ENCODE results near the gene LDLRAD3. TPM values are rescaled to one million over a fixed set of nuclear protein-coding genes. Genes with fewer than 3 reads are reported as not detected.

Gene LDLRAD3
- total RNA-seq, 5 donors from 2014 or later (not counting 1 experiment from before 2014, with no cell fraction given) = 0.18 to 0.22 TPM; not detected in 3

GRCh38 chr11:35912883-35913624 lies 30.8 kb upstream of the LDLRAD3 start:
- Histone ChIP-seq H3K36me3 (ENCODE audit: control insufficient read depth in 2 of 2, extremely low read depth in 1 of 2, insufficient read depth in 1 of 2, low read length in 1 of 2) (no peaks in the 10 kb centered on the region), H3K27me3 (replicated peaks in 1 of 2; ENCODE audit: control insufficient read depth in 2 of 2, extremely low read depth in 1 of 2, insufficient read depth in 2 of 2, low read length in 1 of 2) (no peaks in the 10 kb centered on the region), H3K4me1 (ENCODE audit: control insufficient read depth in 1 of 2, extremely low read depth in 1 of 2, insufficient read depth in 2 of 2, low read length in 2 of 2) (no peaks in the 10 kb centered on the region), H3K9me3 (no peaks in the 10 kb centered on the region), H3K4me3 (ENCODE audit: control insufficient read depth in 1 of 2, extremely low read depth in 1 of 2, low read length in 1 of 2) (no peak overlapping the region), H3K27ac (ENCODE audit: low read length) (no peak overlapping the region)
- ATAC-seq (replicated peaks in 1 of 4) = no peak
- Mint-ChIP-seq H3K4me1 (no peaks in the 10 kb centered on the region), H3K36me3 (no peaks in the 10 kb centered on the region), H3K27me3 (peaks cover 12 to 26% of the 10 kb centered on the region in 2 donors), H3K4me3 (no peak overlapping the region), H3K27ac (no peak overlapping the region), H3K9me3 (no peaks in the 10 kb centered on the region)
- DNase-seq = no peak
- ChIA-PET POLR2A (no interaction called here), CTCF (no interaction called here)

DNA sequence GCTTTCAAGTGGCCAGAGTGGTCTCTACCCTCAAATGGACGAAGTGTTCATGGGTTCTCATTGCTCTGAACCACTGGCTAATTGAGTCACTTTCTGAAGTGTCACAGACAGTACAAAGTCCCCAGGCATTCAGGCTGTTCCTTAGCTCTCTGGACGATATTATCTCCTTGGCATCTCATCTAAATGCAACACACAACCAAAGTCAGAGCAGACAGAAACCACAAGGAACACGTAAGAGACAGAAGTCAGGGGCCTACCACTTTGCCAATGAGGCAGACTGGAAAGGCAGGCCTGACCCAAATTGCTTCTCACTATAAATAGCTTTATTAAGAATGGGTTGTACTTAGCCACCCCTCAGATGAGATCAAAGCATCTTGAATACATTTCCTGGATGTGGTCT lies 29.0 kb upstream of the LDLRAD3 start:
- no peak for DNase-seq
- Mint-ChIP-seq H3K36me3 (no peaks in the 10 kb centered on the region), H3K4me3 (no peak overlapping the region), H3K9me3 (no peaks in the 10 kb centered on the region), H3K27me3 (peaks cover 16 to 30% of the 10 kb centered on the region in 2 donors), H3K27ac (no peak overlapping the region), H3K4me1 (no peaks in the 10 kb centered on the region)
- H3K36me3 ChIP-seq (ENCODE audit: control insufficient read depth in 2 of 2, extremely low read depth in 1 of 2, insufficient read depth in 1 of 2, low read length in 1 of 2) = no peaks in the 10 kb centered on the region
- H3K4me1 ChIP-seq (ENCODE audit: control insufficient read depth in 1 of 2, extremely low read depth in 1 of 2, insufficient read depth in 2 of 2, low read length in 2 of 2) = no peaks in the 10 kb centered on the region
- no peaks in the 10 kb centered on the region for H3K27me3 ChIP-seq (replicated peaks in 1 of 2; ENCODE audit: control insufficient read depth in 2 of 2, extremely low read depth in 1 of 2, insufficient read depth in 2 of 2, low read length in 1 of 2)
- 64% methylated on average over 2 of the region's 3 CpGs for WGBS (ENCODE audit: insufficient coverage)
- ChIA-PET CTCF (no interaction called here), POLR2A (no interaction called here)
- H3K9me3 ChIP-seq = no peaks in the 10 kb centered on the region
- no peak overlapping the region for H3K27ac ChIP-seq (ENCODE audit: low read length)
- no peak overlapping the region for H3K4me3 ChIP-seq (ENCODE audit: control insufficient read depth in 1 of 2, extremely low read depth in 1 of 2, low read length in 1 of 2)
- no peak for ATAC-seq (replicated peaks in 1 of 4)

DNA sequence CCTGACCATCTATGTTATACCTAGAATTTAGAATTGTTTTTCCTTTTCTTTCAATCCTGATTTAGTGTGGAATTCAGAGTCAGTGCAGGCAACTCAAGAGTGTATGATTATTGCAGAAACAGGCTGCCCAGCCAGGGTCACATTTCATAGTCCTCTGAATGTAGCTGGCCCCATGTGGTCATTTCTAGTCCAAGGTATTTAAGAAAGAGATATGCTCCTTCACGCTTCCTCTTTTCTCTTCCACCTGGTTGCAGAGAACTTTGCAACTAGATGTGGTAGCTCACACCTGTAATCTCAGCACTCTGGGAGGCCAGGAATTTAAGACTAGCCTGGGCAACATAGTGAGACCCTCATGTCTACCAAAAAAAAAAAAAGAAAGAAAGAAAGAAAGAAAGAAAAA lies 27.6 kb upstream of the LDLRAD3 start:
- ATAC-seq (replicated peaks in 1 of 4) = no peak
- WGBS (ENCODE audit: insufficient coverage) = no CpG with 5 or more reads among the region's 1 CpG
- no peak overlapping the region for H3K27ac Mint-ChIP-seq

GRCh38 chr11:35917676-35918075 lies 26.2 kb upstream of the LDLRAD3 start:
- Histone ChIP-seq H3K4me3 (ENCODE audit: control insufficient read depth in 1 of 2, extremely low read depth in 1 of 2, low read length in 1 of 2) (no peak overlapping the region), H3K27ac (ENCODE audit: low read length) (no peak overlapping the region), H3K27me3 (replicated peaks in 1 of 2; ENCODE audit: control insufficient read depth in 2 of 2, extremely low read depth in 1 of 2, insufficient read depth in 2 of 2, low read length in 1 of 2) (no peaks in the 10 kb centered on the region), H3K4me1 (ENCODE audit: control insufficient read depth in 1 of 2, extremely low read depth in 1 of 2, insufficient read depth in 2 of 2, low read length in 2 of 2) (no peaks in the 10 kb centered on the region), H3K9me3 (no peaks in the 10 kb centered on the region), H3K36me3 (ENCODE audit: control insufficient read depth in 2 of 2, extremely low read depth in 1 of 2, insufficient read depth in 1 of 2, low read length in 1 of 2) (no peaks in the 10 kb centered on the region)
- WGBS (ENCODE audit: insufficient coverage) = 62% methylated on average over 3 of the region's 4 CpGs
- Mint-ChIP-seq H3K9me3 (no peaks in the 10 kb centered on the region), H3K27me3 (peaks cover 15 to 22% of the 10 kb centered on the region in 2 donors), H3K27ac (no peak overlapping the region), H3K4me3 (no peak overlapping the region), H3K4me1 (no peaks in the 10 kb centered on the region), H3K36me3 (no peaks in the 10 kb centered on the region)
- POLR2A ChIA-PET = no interaction called here
- CTCF ChIA-PET = no interaction called here
- no peak for ATAC-seq (replicated peaks in 1 of 4)
- no peak for DNase-seq

More for the DNA sequence above, 27.6 kb upstream of the LDLRAD3 start:
- Histone ChIP-seq H3K36me3 (ENCODE audit: control insufficient read depth in 2 of 2, extremely low read depth in 1 of 2, insufficient read depth in 1 of 2, low read length in 1 of 2) (no peaks in the 10 kb centered on the region), H3K4me1 (ENCODE audit: control insufficient read depth in 1 of 2, extremely low read depth in 1 of 2, insufficient read depth in 2 of 2, low read length in 2 of 2) (no peaks in the 10 kb centered on the region), H3K27me3 (replicated peaks in 1 of 2; ENCODE audit: control insufficient read depth in 2 of 2, extremely low read depth in 1 of 2, insufficient read depth in 2 of 2, low read length in 1 of 2) (no peaks in the 10 kb centered on the region), H3K9me3 (no peaks in the 10 kb centered on the region), H3K27ac (ENCODE audit: low read length) (no peak overlapping the region), H3K4me3 (ENCODE audit: control insufficient read depth in 1 of 2, extremely low read depth in 1 of 2, low read length in 1 of 2) (no peak overlapping the region)
- Mint-ChIP-seq H3K4me3 (no peak overlapping the region), H3K27me3 (peaks cover 13 to 25% of the 10 kb centered on the region in 2 donors), H3K36me3 (no peaks in the 10 kb centered on the region), H3K4me1 (no peaks in the 10 kb centered on the region), H3K9me3 (no peaks in the 10 kb centered on the region)
- POLR2A ChIA-PET = no interaction called here
- CTCF ChIA-PET = no interaction called here
- DNase-seq = no peak

DNA sequence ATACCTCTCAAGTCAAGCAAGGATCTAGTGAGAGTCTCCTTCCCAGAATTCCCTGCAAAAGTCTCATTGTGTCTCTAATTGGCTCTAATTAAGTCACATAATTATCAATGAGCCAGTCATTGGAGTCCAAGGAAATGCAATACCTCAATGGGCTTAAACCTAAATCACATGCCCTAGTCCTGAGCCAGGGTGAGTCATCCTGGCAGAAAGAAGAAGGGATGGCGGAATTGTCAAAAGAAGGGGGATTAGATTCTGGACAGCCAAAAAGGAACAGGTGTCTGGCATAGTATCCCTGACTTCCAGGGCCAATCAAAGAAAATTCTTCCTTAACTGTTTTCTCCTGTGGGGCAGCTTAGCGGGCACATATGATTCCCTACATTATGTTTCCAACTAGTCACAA lies 25.1 kb upstream of the LDLRAD3 start:
- no peak overlapping the region for H3K4me3 Mint-ChIP-seq
- H3K27ac Mint-ChIP-seq = no peak overlapping the region
- ATAC-seq (replicated peaks in 1 of 4) (no peak), DNase-seq (no peak)
- no peak overlapping the region for H3K4me3 ChIP-seq (ENCODE audit: control insufficient read depth in 1 of 2, extremely low read depth in 1 of 2, low read length in 1 of 2)
- H3K4me1 ChIP-seq (ENCODE audit: control insufficient read depth in 1 of 2, extremely low read depth in 1 of 2, insufficient read depth in 2 of 2, low read length in 2 of 2) = no peaks in the 10 kb centered on the region
- ChIA-PET POLR2A (no interaction called here), CTCF (no interaction called here)
- H3K36me3 Mint-ChIP-seq = no peaks in the 10 kb centered on the region
- H3K27me3 Mint-ChIP-seq = peaks cover 12 to 20% of the 10 kb centered on the region in 2 donors
- H3K27me3 ChIP-seq (replicated peaks in 1 of 2; ENCODE audit: control insufficient read depth in 2 of 2, extremely low read depth in 1 of 2, insufficient read depth in 2 of 2, low read length in 1 of 2) = no peaks in the 10 kb centered on the region
- H3K4me1 Mint-ChIP-seq = no peaks in the 10 kb centered on the region
- H3K36me3 ChIP-seq (ENCODE audit: control insufficient read depth in 2 of 2, extremely low read depth in 1 of 2, insufficient read depth in 1 of 2, low read length in 1 of 2) = no peaks in the 10 kb centered on the region
- no peaks in the 10 kb centered on the region for H3K9me3 ChIP-seq
- no peak overlapping the region for H3K27ac ChIP-seq (ENCODE audit: low read length)
- H3K9me3 Mint-ChIP-seq = no peaks in the 10 kb centered on the region
- no CpG with 5 or more reads among the region's 2 CpGs for WGBS (ENCODE audit: insufficient coverage)

- POLR2A ChIA-PET = no interaction called here
- no peak for DNase-seq
- 71% methylated on average over 1 of the region's 3 CpGs for WGBS (ENCODE audit: insufficient coverage)
- Mint-ChIP-seq H3K36me3 (no peaks in the 10 kb centered on the region), H3K4me1 (no peaks in the 10 kb centered on the region), H3K27ac (no peak overlapping the region), H3K4me3 (no peak overlapping the region), H3K27me3 (peaks cover 12 to 18% of the 10 kb centered on the region in 2 donors), H3K9me3 (no peaks in the 10 kb centered on the region)
- Histone ChIP-seq H3K27me3 (replicated peaks in 1 of 2; ENCODE audit: control insufficient read depth in 2 of 2, extremely low read depth in 1 of 2, insufficient read depth in 2 of 2, low read length in 1 of 2) (no peaks in the 10 kb centered on the region), H3K4me3 (ENCODE audit: control insufficient read depth in 1 of 2, extremely low read depth in 1 of 2, low read length in 1 of 2) (no peak overlapping the region), H3K4me1 (ENCODE audit: control insufficient read depth in 1 of 2, extremely low read depth in 1 of 2, insufficient read depth in 2 of 2, low read length in 2 of 2) (no peaks in the 10 kb centered on the region), H3K27ac (ENCODE audit: low read length) (no peak overlapping the region), H3K36me3 (ENCODE audit: control insufficient read depth in 2 of 2, extremely low read depth in 1 of 2, insufficient read depth in 1 of 2, low read length in 1 of 2) (no peaks in the 10 kb centered on the region), H3K9me3 (no peaks in the 10 kb centered on the region)
- CTCF ChIA-PET = no interaction called here
- no peak for ATAC-seq (replicated peaks in 1 of 4)
Measured at GRCh38 chr11:35919244-35919643, 24.6 kb upstream of the LDLRAD3 start.

DNA sequence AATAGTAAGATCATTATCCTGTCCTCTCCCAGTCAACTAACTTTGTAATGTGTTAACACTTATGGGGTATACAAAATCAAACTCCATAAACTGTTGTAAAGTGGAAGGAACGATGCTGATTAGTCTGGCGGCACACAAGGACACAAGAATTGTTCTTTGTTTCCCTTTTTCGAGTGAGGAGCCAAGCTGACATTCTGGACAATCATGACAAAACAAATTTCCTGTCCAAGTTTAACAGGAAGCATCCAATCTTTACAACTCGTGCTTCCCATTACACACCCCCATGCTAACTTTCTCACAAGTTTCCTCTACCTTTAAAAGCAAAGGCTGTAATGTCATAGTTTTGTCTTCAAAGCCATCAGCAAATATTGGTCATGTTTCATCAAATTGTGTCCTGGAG lies 20.4 kb upstream of the LDLRAD3 start:
- H3K4me1 Mint-ChIP-seq = no peaks in the 10 kb centered on the region
- no peaks in the 10 kb centered on the region for H3K36me3 ChIP-seq (ENCODE audit: control insufficient read depth in 2 of 2, extremely low read depth in 1 of 2, insufficient read depth in 1 of 2, low read length in 1 of 2)
- H3K4me3 ChIP-seq (ENCODE audit: control insufficient read depth in 1 of 2, extremely low read depth in 1 of 2, low read length in 1 of 2) = no peak overlapping the region
- H3K9me3 Mint-ChIP-seq = no peaks in the 10 kb centered on the region
- peaks cover 6 to 17% of the 10 kb centered on the region in 2 donors for H3K27me3 Mint-ChIP-seq
- no peaks in the 10 kb centered on the region for H3K4me1 ChIP-seq (ENCODE audit: control insufficient read depth in 1 of 2, extremely low read depth in 1 of 2, insufficient read depth in 2 of 2, low read length in 2 of 2)
- ChIA-PET CTCF (no interaction called here), POLR2A (no interaction called here)
- ATAC-seq (replicated peaks in 1 of 4) = no peak
- H3K36me3 Mint-ChIP-seq = no peaks in the 10 kb centered on the region
- no peak overlapping the region for H3K27ac ChIP-seq (ENCODE audit: low read length)
- no peak for DNase-seq
- WGBS (ENCODE audit: insufficient coverage) = 7% methylated on average over 2 of the region's 4 CpGs
- H3K4me3 Mint-ChIP-seq = no peak overlapping the region
- H3K27me3 ChIP-seq (replicated peaks in 1 of 2; ENCODE audit: control insufficient read depth in 2 of 2, extremely low read depth in 1 of 2, insufficient read depth in 2 of 2, low read length in 1 of 2) = peaks cover 0 to 4% of the 10 kb centered on the region in 2 experiments
- no peak overlapping the region for H3K27ac Mint-ChIP-seq
- no peaks in the 10 kb centered on the region for H3K9me3 ChIP-seq

Measured in T-cell (primary cell).